ENCODE results near the gene FNDC3A.
"Not testable (repeated sequence)": the region's sequence is repeated elsewhere in the genome, so short reads cannot be mapped to it uniquely, and the experiment has no call there.

FNDC3A gene

GRCh38 chr13:49148405-49148804, 172.7 kb downstream of the FNDC3A start:
- Histone ChIP-seq H4K20me1 (ENCODE audit: insufficient read depth) (no peaks in the 10 kb centered on the region), H3K27me3 (ENCODE audit: insufficient read depth, low read depth) (no peaks in the 10 kb centered on the region), H3K4me3 (IDR thresholded peaks at IDR 0.05; ENCODE audit: insufficient read depth, low read depth, low read length) (no peak overlapping the region), H3K4me2 (no peak overlapping the region), H3K4me1 (ENCODE audit: low read depth, poor library complexity, severe bottlenecking) (peaks cover 7% of the 10 kb centered on the region), H3K27ac (no peak overlapping the region), H3K79me2 (ENCODE audit: insufficient read depth, low read depth) (no peaks in the 10 kb centered on the region), H2AFZ (ENCODE audit: low read depth) (no peak overlapping the region), H3K36me3 (ENCODE audit: insufficient read depth) (no peaks in the 10 kb centered on the region), H3K9ac (no peak overlapping the region)
- no peak for TF ChIP-seq CTCF (conservative IDR thresholded peaks at IDR 0.05; ENCODE audit: low read depth, low read length)

GRCh38 chr13:49157955-49158584, 182.4 kb downstream of the FNDC3A start:
- not testable (repeated sequence) for H4K20me1 ChIP-seq (ENCODE audit: insufficient read depth); H3K4me3 ChIP-seq (IDR thresholded peaks at IDR 0.05; ENCODE audit: insufficient read depth, low read depth, low read length); H3K27ac ChIP-seq; H3K4me1 ChIP-seq (ENCODE audit: low read depth, poor library complexity, severe bottlenecking); H3K27me3 ChIP-seq (ENCODE audit: insufficient read depth, low read depth); H2AFZ ChIP-seq (ENCODE audit: low read depth); H3K79me2 ChIP-seq (ENCODE audit: insufficient read depth, low read depth); H3K4me2 ChIP-seq; H3K9ac ChIP-seq; H3K36me3 ChIP-seq (ENCODE audit: insufficient read depth)

- not testable (repeated sequence) for H3K79me2 ChIP-seq (ENCODE audit: insufficient read depth, low read depth); H3K4me1 ChIP-seq (ENCODE audit: low read depth, poor library complexity, severe bottlenecking); H3K4me3 ChIP-seq (IDR thresholded peaks at IDR 0.05; ENCODE audit: insufficient read depth, low read depth, low read length); H3K27ac ChIP-seq; H3K27me3 ChIP-seq (ENCODE audit: insufficient read depth, low read depth); H4K20me1 ChIP-seq (ENCODE audit: insufficient read depth); H3K9ac ChIP-seq; H3K4me2 ChIP-seq; H2AFZ ChIP-seq (ENCODE audit: low read depth); H3K36me3 ChIP-seq (ENCODE audit: insufficient read depth)
Measured at GRCh38 chr13:49163162-49163561, 187.4 kb downstream of the FNDC3A start.

- Histone ChIP-seq H3K27me3 (ENCODE audit: insufficient read depth, low read depth) (no peaks in the 10 kb centered on the region), H3K27ac (no peak overlapping the region), H3K36me3 (ENCODE audit: insufficient read depth) (no peaks in the 10 kb centered on the region), H3K9ac (no peak overlapping the region), H2AFZ (ENCODE audit: low read depth) (no peak overlapping the region), H3K4me3 (IDR thresholded peaks at IDR 0.05; ENCODE audit: insufficient read depth, low read depth, low read length) (no peak overlapping the region), H3K4me1 (ENCODE audit: low read depth, poor library complexity, severe bottlenecking) (no peaks in the 10 kb centered on the region), H4K20me1 (ENCODE audit: insufficient read depth) (no peaks in the 10 kb centered on the region), H3K4me2 (no peak overlapping the region), H3K79me2 (ENCODE audit: insufficient read depth, low read depth) (no peaks in the 10 kb centered on the region)
- no peak for TF ChIP-seq CTCF (conservative IDR thresholded peaks at IDR 0.05; ENCODE audit: low read depth, low read length)
Measured at GRCh38 chr13:49164712-49165111, 189.0 kb downstream of the FNDC3A start.

- Histone ChIP-seq H3K4me3 (IDR thresholded peaks at IDR 0.05; ENCODE audit: insufficient read depth, low read depth, low read length) (no peak overlapping the region), H3K36me3 (ENCODE audit: insufficient read depth) (no peaks in the 10 kb centered on the region), H3K27ac (no peak overlapping the region), H3K9ac (no peak overlapping the region), H3K4me1 (ENCODE audit: low read depth, poor library complexity, severe bottlenecking) (no peaks in the 10 kb centered on the region), H4K20me1 (ENCODE audit: insufficient read depth) (no peaks in the 10 kb centered on the region), H2AFZ (ENCODE audit: low read depth) (no peak overlapping the region), H3K79me2 (ENCODE audit: insufficient read depth, low read depth) (no peaks in the 10 kb centered on the region), H3K27me3 (ENCODE audit: insufficient read depth, low read depth) (no peaks in the 10 kb centered on the region), H3K4me2 (no peak overlapping the region)
- no peak for TF ChIP-seq CTCF (conservative IDR thresholded peaks at IDR 0.05; ENCODE audit: low read depth, low read length)
Measured at GRCh38 chr13:49165798-49166752, 190.4 kb downstream of the FNDC3A start.

Measured in KMS-11 (cell line).